Karpas-422 (cell line): ENCODE results near the gene DDIAS. TPM values are rescaled to one million over a fixed set of nuclear protein-coding genes. Genes with fewer than 3 reads are reported as not detected.

Source experiments
- DNase-seq: peaks from one replicate; pipeline ENCODE4 v3.0.0-alpha.2; 2015
- H2AFZ ChIP-seq: fragments of 200-600 bp; sonication (generic); 2 replicates; pipeline ENCODE4 v1.6.1; 2014; ENCODE audit warnings: antibody characterized with exemption, low read length, mixed read lengths
- H3K27ac ChIP-seq: fragments of 200-600 bp; sonication (generic); 2 replicates; pipeline ENCODE4 v1.5.1; 2014; ENCODE audit warnings: mild to moderate bottlenecking, low read length, moderate library complexity
- H3K27me3 ChIP-seq: fragments of 200-600 bp; sonication (generic); 2 replicates; pipeline ENCODE4 v1.6.1; 2014; ENCODE audit warnings: low read length, mixed read lengths
- H3K36me3 ChIP-seq: fragments of 200-600 bp; sonication (generic); 2 replicates; pipeline ENCODE4 v1.6.1; 2014; ENCODE audit warnings: low read length, mixed read lengths; ENCODE audit not compliant: insufficient read depth
- H3K4me1 ChIP-seq: fragments of 200-600 bp; sonication (generic); 2 replicates; pipeline ENCODE4 v1.6.1; 2014; ENCODE audit warnings: mild to moderate bottlenecking, low read length, mixed read lengths
- H3K4me2 ChIP-seq: fragments of 200-600 bp; sonication (generic); 2 replicates; pipeline ENCODE4 v1.6.1; 2014; ENCODE audit warnings: low read length, low read depth, mild to moderate bottlenecking; ENCODE audit not compliant: poor library complexity, severe bottlenecking
- H3K4me3 ChIP-seq: fragments of 200-600 bp; sonication (generic); 2 replicates; pipeline ENCODE4 v1.5.1; 2014; ENCODE audit warnings: mild to moderate bottlenecking, antibody characterized with exemption, low read length, mixed read lengths
- H3K79me2 ChIP-seq: fragments of 200-600 bp; sonication (generic); 2 replicates; pipeline ENCODE4 v1.6.1; 2014; ENCODE audit warnings: mild to moderate bottlenecking, low read length, mixed read lengths
- H3K9ac ChIP-seq: fragments of 200-600 bp; sonication (generic); 2 replicates; pipeline ENCODE4 v1.6.0; 2014; ENCODE audit warnings: low read length
- H3K9me2 ChIP-seq: fragments of 200-600 bp; sonication (generic), shearing (Covaris generic); replicated peaks from 2 replicates; pipeline ENCODE4 v1.6.0; 2014; ENCODE audit warnings: mild to moderate bottlenecking, low read length, moderate library complexity; ENCODE audit not compliant: insufficient read depth
- H3K9me3 ChIP-seq: fragments of 300-700, 200-600 bp; sonication (generic); 2 replicates; pipeline ENCODE4 v1.6.1; 2014; ENCODE audit warnings: low read length, mixed read lengths
- H4K20me1 ChIP-seq: fragments of 200-600 bp; sonication (generic); 2 replicates; pipeline ENCODE4 v1.6.1; 2014; ENCODE audit warnings: mild to moderate bottlenecking, antibody characterized with exemption, low read length, low read depth; ENCODE audit not compliant: insufficient read depth
- total RNA-seq: library from RNA; depleted of rRNA; stranded (reverse); fragments of >200 nt; shearing (Covaris generic); gene quantifications from 2 replicates; pipeline ENCODE4 v1.2.3, GENCODE V29; 2014; ENCODE audit warnings: low replicate concordance

DDIAS gene
- total RNA-seq, 1 experiment from 2014 or later, result 26.8 TPM

- H3K4me1 ChIP-seq, result peaks cover 15% of the 10 kb centered on the region
- H3K9me2 ChIP-seq, result no peaks in the 10 kb centered on the region
- H3K27me3 ChIP-seq, result no peaks in the 10 kb centered on the region
- H3K9me3 ChIP-seq, result no peaks in the 10 kb centered on the region
- peaks cover 17% of the 10 kb centered on the region for H4K20me1 ChIP-seq
- no peak for DNase-seq
- H3K4me2 ChIP-seq, result no peak overlapping the region
- H2AFZ ChIP-seq, result no peak overlapping the region
- no peak overlapping the region for H3K27ac ChIP-seq
- no peak overlapping the region for H3K9ac ChIP-seq
- H3K4me3 ChIP-seq, result no peak overlapping the region
- no peaks in the 10 kb centered on the region for H3K36me3 ChIP-seq
- H3K79me2 ChIP-seq, result no peaks in the 10 kb centered on the region
These were observed 41.8 kb upstream of the DDIAS start for GRCh38 chr11:82859750-82860149.

GRCh38 chr11:82862379-82862778 lies 39.2 kb upstream of the DDIAS start:
- Histone ChIP-seq H3K9ac (no peak overlapping the region), H3K27ac (no peak overlapping the region), H3K4me2 (no peak overlapping the region), H4K20me1 (peaks cover 24% of the 10 kb centered on the region), H3K9me3 (no peaks in the 10 kb centered on the region), H3K27me3 (no peaks in the 10 kb centered on the region), H3K9me2 (no peaks in the 10 kb centered on the region), H3K79me2 (no peaks in the 10 kb centered on the region), H3K4me1 (peaks cover 21% of the 10 kb centered on the region), H3K4me3 (no peak overlapping the region), H3K36me3 (no peaks in the 10 kb centered on the region), H2AFZ (no peak overlapping the region)
- peak; percentile 51 for DNase-seq

GRCh38 chr11:82863209-82863608 lies 38.3 kb upstream of the DDIAS start:
- H3K4me2 ChIP-seq, result no peak overlapping the region
- H3K4me3 ChIP-seq, result no peak overlapping the region
- peaks cover 25% of the 10 kb centered on the region for H3K4me1 ChIP-seq
- no peaks in the 10 kb centered on the region for H3K36me3 ChIP-seq
- H3K27ac ChIP-seq, result no peak overlapping the region
- DNase-seq, result no peak
- H3K9me2 ChIP-seq, result no peaks in the 10 kb centered on the region
- no peaks in the 10 kb centered on the region for H3K79me2 ChIP-seq
- H3K27me3 ChIP-seq, result no peaks in the 10 kb centered on the region
- H3K9me3 ChIP-seq, result no peaks in the 10 kb centered on the region
- peaks cover 24% of the 10 kb centered on the region for H4K20me1 ChIP-seq
- H2AFZ ChIP-seq, result no peak overlapping the region
- no peak overlapping the region for H3K9ac ChIP-seq

GRCh38 chr11:82864268-82864667 lies 37.3 kb upstream of the DDIAS start:
- H3K4me1 ChIP-seq, result peaks cover 25% of the 10 kb centered on the region
- no peak overlapping the region for H3K27ac ChIP-seq
- H4K20me1 ChIP-seq, result peaks cover 24% of the 10 kb centered on the region
- no peak overlapping the region for H3K4me3 ChIP-seq
- no peaks in the 10 kb centered on the region for H3K27me3 ChIP-seq
- no peaks in the 10 kb centered on the region for H3K9me3 ChIP-seq
- H2AFZ ChIP-seq, result no peak overlapping the region
- no peaks in the 10 kb centered on the region for H3K9me2 ChIP-seq
- H3K9ac ChIP-seq, result no peak overlapping the region
- H3K79me2 ChIP-seq, result no peaks in the 10 kb centered on the region
- H3K36me3 ChIP-seq, result no peaks in the 10 kb centered on the region
- peak; percentile 89 for DNase-seq
- peak overlapping the region; percentile 40 for H3K4me2 ChIP-seq

GRCh38 chr11:82865841-82866240 lies 35.7 kb upstream of the DDIAS start:
- Histone ChIP-seq H3K9me2 (no peaks in the 10 kb centered on the region), H3K36me3 (no peaks in the 10 kb centered on the region), H4K20me1 (peaks cover 20% of the 10 kb centered on the region), H3K27ac (no peak overlapping the region), H2AFZ (no peak overlapping the region), H3K4me2 (no peak overlapping the region), H3K4me3 (no peak overlapping the region), H3K27me3 (no peaks in the 10 kb centered on the region), H3K9ac (no peak overlapping the region), H3K4me1 (peaks cover 22% of the 10 kb centered on the region), H3K9me3 (no peaks in the 10 kb centered on the region), H3K79me2 (no peaks in the 10 kb centered on the region)
- DNase-seq, result no peak

- Histone ChIP-seq H4K20me1 (peaks cover 26% of the 10 kb centered on the region), H3K27ac (no peak overlapping the region), H3K4me2 (peak overlapping the region; percentile 48), H3K9ac (no peak overlapping the region), H3K36me3 (no peaks in the 10 kb centered on the region), H3K79me2 (no peaks in the 10 kb centered on the region), H3K9me3 (no peaks in the 10 kb centered on the region), H3K4me1 (peaks cover 14% of the 10 kb centered on the region), H3K9me2 (no peaks in the 10 kb centered on the region), H3K4me3 (no peak overlapping the region), H2AFZ (no peak overlapping the region), H3K27me3 (no peaks in the 10 kb centered on the region)
- DNase-seq, result peak; percentile 96
These were observed 33.9 kb upstream of the DDIAS start for GRCh38 chr11:82867495-82868082.

- H3K9me2 ChIP-seq, result no peaks in the 10 kb centered on the region
- no peak overlapping the region for H3K4me2 ChIP-seq
- no peak overlapping the region for H3K9ac ChIP-seq
- no peak overlapping the region for H3K4me3 ChIP-seq
- peaks cover 17% of the 10 kb centered on the region; the same call in 1 of the 2 replicates for H4K20me1 ChIP-seq
- H3K27me3 ChIP-seq, result no peaks in the 10 kb centered on the region
- H2AFZ ChIP-seq, result no peak overlapping the region
- DNase-seq, result no peak
- H3K79me2 ChIP-seq, result no peaks in the 10 kb centered on the region
- peaks cover 10% of the 10 kb centered on the region for H3K4me1 ChIP-seq
- no peak overlapping the region for H3K27ac ChIP-seq
- no peaks in the 10 kb centered on the region for H3K9me3 ChIP-seq
- H3K36me3 ChIP-seq, result no peaks in the 10 kb centered on the region
These were observed 31.9 kb upstream of the DDIAS start for GRCh38 chr11:82869657-82870056.

GRCh38 chr11:82871646-82872045 lies 29.9 kb upstream of the DDIAS start:
- H3K4me1 ChIP-seq, result peaks cover 7% of the 10 kb centered on the region
- no peak overlapping the region for H2AFZ ChIP-seq
- no peaks in the 10 kb centered on the region for H3K27me3 ChIP-seq
- H4K20me1 ChIP-seq, result peaks cover 11% of the 10 kb centered on the region; the same call in 1 of the 2 replicates
- H3K9me2 ChIP-seq, result no peaks in the 10 kb centered on the region
- no peak for DNase-seq
- no peaks in the 10 kb centered on the region for H3K9me3 ChIP-seq
- H3K36me3 ChIP-seq, result no peaks in the 10 kb centered on the region
- no peak overlapping the region for H3K4me3 ChIP-seq
- H3K9ac ChIP-seq, result no peak overlapping the region
- H3K79me2 ChIP-seq, result no peaks in the 10 kb centered on the region
- H3K4me2 ChIP-seq, result no peak overlapping the region
- H3K27ac ChIP-seq, result no peak overlapping the region
